Muscle layer of colon (tissue), 2 donors: ENCODE results near the gene KLRC4.
"Not testable (repeated sequence)": the region's sequence is repeated elsewhere in the genome, so short reads cannot be mapped to it uniquely, and the experiment has no call there.

ENCODE experiments used
- H3K27ac ChIP-seq: one replicate; pipeline ENCODE4 v1.7.0; 2013; ENCODE audit warnings: low read depth, mild to moderate bottlenecking, low read length, moderate library complexity
- H3K27me3 ChIP-seq, 2 donors: one replicate each; pipeline ENCODE4 v1.7.0; 2013; ENCODE audit warnings: low read length in 2 of 2, mild to moderate bottlenecking in 2 of 2; ENCODE audit not compliant: insufficient read depth in 2 of 2, control insufficient read depth in 1 of 2
- H3K36me3 ChIP-seq: one replicate; pipeline ENCODE4 v1.7.0; 2013; ENCODE audit warnings: mild to moderate bottlenecking, low read length; ENCODE audit not compliant: insufficient read depth
- H3K4me1 ChIP-seq: one replicate; pipeline ENCODE4 v1.7.0; 2013; ENCODE audit warnings: mild to moderate bottlenecking, low read length; ENCODE audit not compliant: insufficient read depth
- H3K4me3 ChIP-seq, 2 donors: one replicate each; pipeline ENCODE4 v1.7.0; 2013; ENCODE audit warnings: low read length in 2 of 2, low read depth in 1 of 2, mild to moderate bottlenecking in 1 of 2, moderate library complexity in 1 of 2
- H3K9ac ChIP-seq: one replicate; pipeline ENCODE4 v1.7.0; 2013; ENCODE audit warnings: low read length
- H3K9me3 ChIP-seq: one replicate; pipeline ENCODE4 v1.7.0; 2013; ENCODE audit warnings: mild to moderate bottlenecking, low read length
- donor health status: abdominal sarcoma.
- donor health status: Adenocarcinoma of cecum.

KLRC4 gene

GRCh38 chr12:10384191-10384590, 25.4 kb downstream of the KLRC4 start:
- Histone ChIP-seq H3K27ac (no peak overlapping the region), H3K36me3 (no peaks in the 10 kb centered on the region)

DNA sequence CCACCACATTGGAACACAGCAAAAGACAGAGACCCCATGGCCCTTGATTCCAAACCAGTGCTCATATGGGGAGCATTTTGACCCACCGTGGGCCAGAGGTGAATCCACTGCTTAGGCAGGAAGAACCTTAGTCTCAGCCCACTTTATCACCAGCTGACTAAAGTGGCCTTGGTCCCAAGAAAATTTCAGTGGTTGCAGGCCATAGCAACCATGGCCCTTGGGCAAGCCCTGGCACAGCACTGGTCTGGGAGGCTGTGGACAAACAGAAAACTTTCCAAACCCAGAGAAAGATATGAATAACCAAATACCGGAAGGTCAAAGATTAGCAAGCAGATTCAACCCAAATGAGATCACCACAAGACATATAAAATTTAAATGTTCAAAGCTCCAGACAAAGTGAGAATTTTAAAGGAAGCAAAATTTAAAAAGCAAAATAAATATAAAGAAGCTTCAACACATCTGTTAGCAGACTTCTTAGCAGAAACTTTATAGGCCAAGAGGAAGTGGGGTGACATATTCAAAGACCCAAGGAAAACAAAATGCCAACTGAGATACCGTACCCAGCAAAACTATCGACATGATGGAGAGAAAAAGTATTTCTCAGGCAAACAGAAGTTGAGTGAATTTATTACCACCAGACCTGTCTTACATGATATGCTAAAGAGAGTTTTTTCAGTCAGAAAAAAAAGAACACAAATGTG, 27.5 kb downstream of the KLRC4 start:
- Histone ChIP-seq H3K36me3 (no peaks in the 10 kb centered on the region), H3K4me1 (no peaks in the 10 kb centered on the region), H3K27ac (no peak overlapping the region), H3K4me3 (no peak overlapping the region), H3K9ac (no peak overlapping the region), H3K27me3 (no peaks in the 10 kb centered on the region), H3K9me3 (no peaks in the 10 kb centered on the region)

More at GRCh38 chr12:10384191-10384590, 25.4 kb downstream of the KLRC4 start:
- H3K4me1 ChIP-seq, result no peaks in the 10 kb centered on the region
- no peaks in the 10 kb centered on the region for H3K9me3 ChIP-seq
- H3K27me3 ChIP-seq, result no peaks in the 10 kb centered on the region
- H3K9ac ChIP-seq, result no peak overlapping the region
- H3K4me3 ChIP-seq, result no peak overlapping the region

DNA sequence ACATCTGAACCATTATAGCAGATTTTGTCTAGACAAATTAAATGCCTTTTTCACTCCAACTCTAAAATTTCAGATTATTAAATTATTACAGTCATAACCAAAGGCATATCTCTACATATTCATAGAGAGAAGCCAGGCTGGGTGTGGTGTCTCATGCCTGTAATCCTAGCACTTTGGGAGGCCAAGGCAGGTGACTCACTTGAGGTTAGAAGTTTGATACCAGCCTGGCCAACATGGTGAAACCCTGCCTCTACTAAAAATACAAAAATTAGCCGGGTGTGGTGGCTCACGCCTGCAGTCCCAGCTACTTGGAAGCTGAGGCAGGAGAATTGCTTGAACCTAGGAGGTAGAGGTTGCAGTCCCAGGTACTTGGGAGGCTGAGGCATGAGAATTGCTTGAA, 30.8 kb downstream of the KLRC4 start:
- not testable (repeated sequence) for H3K4me3 ChIP-seq, H3K27ac ChIP-seq, H3K36me3 ChIP-seq, H3K9me3 ChIP-seq, H3K4me1 ChIP-seq, H3K27me3 ChIP-seq, H3K9ac ChIP-seq

DNA sequence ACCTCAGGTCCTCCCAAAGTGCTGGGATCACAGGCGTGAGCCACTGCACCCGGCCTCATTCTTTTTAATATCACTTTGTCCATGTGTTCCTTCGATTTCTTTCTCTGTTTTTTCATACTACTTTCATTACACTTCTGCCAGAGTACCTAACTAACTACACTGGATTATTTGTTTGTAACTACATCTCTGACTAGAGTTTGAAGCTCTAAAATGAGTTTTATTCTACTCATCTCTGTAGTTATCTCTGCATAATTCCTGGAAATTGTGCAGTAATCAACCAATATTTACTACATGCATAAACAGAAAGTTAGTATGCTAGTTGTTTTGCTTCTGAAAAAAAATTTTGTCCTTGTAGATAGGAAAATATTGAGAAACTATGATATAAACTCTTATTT, 34.9 kb downstream of the KLRC4 start:
- Histone ChIP-seq H3K36me3 (peaks cover 4% of the 10 kb centered on the region), H3K27me3 (no peaks in the 10 kb centered on the region), H3K9ac (no peak overlapping the region), H3K27ac (no peak overlapping the region), H3K4me3 (no peak overlapping the region), H3K9me3 (no peaks in the 10 kb centered on the region), H3K4me1 (no peaks in the 10 kb centered on the region)

- Histone ChIP-seq H3K27ac (no peak overlapping the region), H3K9ac (no peak overlapping the region), H3K4me1 (no peaks in the 10 kb centered on the region), H3K9me3 (no peaks in the 10 kb centered on the region), H3K36me3 (peaks cover 4% of the 10 kb centered on the region), H3K27me3 (no peaks in the 10 kb centered on the region), H3K4me3 (no peak overlapping the region)
These were observed 37.0 kb downstream of the KLRC4 start for GRCh38 chr12:10372559-10372958.

- H3K4me1 ChIP-seq, H3K36me3 ChIP-seq, H3K9me3 ChIP-seq, H3K27me3 ChIP-seq, H3K9ac ChIP-seq, H3K4me3 ChIP-seq, H3K27ac ChIP-seq: not testable (repeated sequence)
These were observed 37.5 kb downstream of the KLRC4 start for GRCh38 chr12:10371893-10372535.

DNA sequence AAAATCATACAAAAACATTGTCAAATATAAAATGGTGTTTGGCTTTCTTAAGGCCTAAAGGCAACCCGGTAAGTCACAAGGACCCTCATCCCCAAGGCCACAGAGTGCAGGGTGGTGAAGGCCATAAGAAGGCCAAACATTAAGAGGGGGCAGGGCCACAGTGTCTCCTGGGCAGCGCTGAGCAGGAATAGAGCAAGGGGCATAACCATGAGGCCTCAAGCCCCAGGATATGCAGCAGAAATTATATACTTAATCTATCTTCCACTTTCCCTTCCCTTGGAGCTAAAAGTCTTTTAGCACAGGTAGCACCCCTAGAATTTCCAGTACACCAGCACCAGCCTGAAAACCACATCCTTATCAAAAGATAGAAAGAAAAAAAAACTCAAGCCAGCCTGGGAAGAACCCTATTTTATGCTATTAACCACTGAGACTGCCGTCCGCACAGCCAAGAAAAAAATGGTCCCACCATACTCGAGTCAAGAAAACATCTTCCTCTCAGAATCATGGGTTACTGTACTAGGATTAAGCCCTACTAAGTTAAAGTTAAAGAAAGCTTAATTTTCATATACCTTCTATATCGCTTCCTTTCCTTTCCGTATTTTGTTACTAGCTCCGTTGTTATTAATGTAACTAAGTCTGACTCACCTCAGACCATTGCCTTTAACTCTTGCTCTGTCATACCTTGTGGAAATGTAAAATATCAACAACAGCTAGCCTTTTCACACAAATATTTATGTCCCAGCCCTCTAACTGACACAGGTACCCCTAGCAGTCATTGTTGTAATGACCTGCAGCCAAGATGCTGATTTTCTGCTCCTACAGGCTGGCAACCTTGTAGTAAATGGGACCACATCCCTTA, 39.8 kb downstream of the KLRC4 start:
- Histone ChIP-seq H3K27ac (no peak overlapping the region), H3K27me3 (no peaks in the 10 kb centered on the region), H3K36me3 (no peaks in the 10 kb centered on the region), H3K4me1 (peaks cover 16% of the 10 kb centered on the region), H3K4me3 (no peak overlapping the region), H3K9ac (no peak overlapping the region), H3K9me3 (no peaks in the 10 kb centered on the region)

DNA sequence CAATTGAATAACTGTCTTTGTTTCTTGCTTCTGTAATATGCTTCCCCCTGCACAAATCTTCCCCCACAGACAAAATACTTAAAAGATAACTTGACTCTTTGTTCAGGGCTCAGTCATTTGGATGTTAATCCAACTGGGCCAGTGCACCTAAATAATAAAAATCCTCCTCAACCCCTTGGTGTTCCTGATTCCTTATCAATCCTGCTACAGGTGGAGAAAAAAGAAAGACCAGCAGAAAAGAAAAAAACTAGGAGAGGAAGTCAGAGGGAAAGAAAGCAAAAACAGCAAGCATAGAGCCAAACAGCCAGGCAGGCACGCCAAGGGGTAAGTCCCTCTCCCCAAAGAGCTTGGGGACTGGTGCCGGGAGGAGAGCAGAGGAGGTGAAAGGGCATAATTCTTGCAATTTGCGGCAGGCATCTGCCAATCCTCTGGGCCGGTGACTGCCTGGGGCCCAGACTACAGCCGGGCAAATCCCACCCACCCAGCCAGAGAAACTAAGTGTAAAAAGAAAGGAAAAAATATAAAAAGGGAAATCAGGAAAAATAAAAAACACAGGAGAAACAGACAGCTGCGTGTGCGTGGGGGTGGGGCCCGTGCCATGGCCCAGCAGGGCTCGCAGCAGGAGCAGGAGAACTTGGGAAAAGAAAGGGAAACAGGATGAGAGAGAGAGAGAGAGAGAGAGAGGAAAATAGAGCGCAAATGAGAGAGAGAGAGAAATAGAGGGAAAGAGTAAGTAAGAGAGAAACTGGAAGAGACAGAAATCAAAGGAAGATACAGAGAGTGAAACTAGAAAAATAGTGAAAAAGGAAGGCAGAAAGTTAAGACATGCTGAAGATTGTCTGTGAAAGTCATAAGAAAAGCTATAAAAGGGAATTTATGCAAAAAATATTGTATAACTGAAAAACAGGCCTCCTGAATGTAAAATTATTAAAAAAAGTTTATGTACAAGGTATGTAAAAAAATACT, 41.1 kb downstream of the KLRC4 start:
- Histone ChIP-seq H3K27ac (no peak overlapping the region), H3K4me3 (no peak overlapping the region)

GRCh38 chr12:10367714-10368113, 41.8 kb downstream of the KLRC4 start:
- H3K4me1 ChIP-seq, result peaks cover 29% of the 10 kb centered on the region
- H3K27ac ChIP-seq, H3K27me3 ChIP-seq: not testable (repeated sequence)

More for the DNA sequence above, 41.1 kb downstream of the KLRC4 start:
- Histone ChIP-seq H3K9me3 (no peaks in the 10 kb centered on the region), H3K36me3 (no peaks in the 10 kb centered on the region), H3K4me1 (peaks cover 22% of the 10 kb centered on the region), H3K27me3 (no peaks in the 10 kb centered on the region), H3K9ac (no peak overlapping the region)

DNA sequence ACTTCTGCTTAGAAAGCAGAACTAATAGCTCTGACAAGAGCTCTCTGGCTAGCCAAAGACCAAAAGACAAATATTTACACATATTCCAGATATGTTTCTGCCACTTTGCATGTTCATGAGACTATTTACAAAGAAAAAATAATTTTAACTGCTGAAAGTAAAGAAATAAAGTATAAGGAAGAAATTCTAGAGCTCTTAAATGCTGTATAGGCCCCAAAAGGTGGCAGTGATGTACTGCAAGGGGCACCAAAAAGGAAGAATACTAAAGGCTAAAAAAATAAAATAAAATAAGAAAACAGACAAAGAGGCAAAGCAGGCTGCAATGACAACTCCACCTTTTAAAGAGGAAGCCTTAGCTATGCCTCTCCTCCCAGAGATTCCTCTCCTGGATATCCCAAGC, 42.7 kb downstream of the KLRC4 start:
- H3K27ac ChIP-seq, result peak overlapping the region; percentile 94
- no peak overlapping the region for H3K9ac ChIP-seq
- H3K9me3 ChIP-seq, result no peaks in the 10 kb centered on the region
- H3K36me3 ChIP-seq, result no peaks in the 10 kb centered on the region
- no peak overlapping the region for H3K4me3 ChIP-seq
- peaks cover 33% of the 10 kb centered on the region for H3K4me1 ChIP-seq
- H3K27me3 ChIP-seq, result no peaks in the 10 kb centered on the region

More at GRCh38 chr12:10367714-10368113, 41.8 kb downstream of the KLRC4 start:
- not testable (repeated sequence) for H3K36me3 ChIP-seq, H3K4me3 ChIP-seq, H3K9me3 ChIP-seq, H3K9ac ChIP-seq
